IMR-90 (cell line): ENCODE measurements around the gene DCAF15. TPM values are rescaled to one million over a fixed set of nuclear protein-coding genes. Genes with fewer than 3 reads are reported as not detected.
A peak's percentile ranks its signal among the peaks of the same experiment; 100 is the strongest.

Experiments
- ATAC-seq: fragments of 200-7000 bp; cut with Tn5 transposase; 2 replicates; pipeline ENCODE4 v1.9.1; 2020; ENCODE audit warnings: low read depth, mild to moderate bottlenecking, moderate library complexity
- BruUV-seq: library from RNA; stranded (reverse); fragments of 400-500 nt; replicated peaks from 2 replicates; lab custom pipeline; 2021; lab: Mats Ljungman, UMichigan
- CTCF ChIA-PET: fragments of 300-600 bp; formaldehyde crosslinking; extraction: SDS; loops from one replicate; lab custom pipeline; 2021; ENCODE audit warnings: antibody characterized with exemption; lab: Yijun Ruan, JAX
- POLR2A ChIA-PET: fragments of 300-600 bp; sonication (Branson Sonifier 250); formaldehyde crosslinking; loops from one replicate; lab custom pipeline; 2022; ENCODE audit warnings: antibody characterized with exemption; ENCODE audit not compliant: unreplicated experiment; lab: Charles Lee
- DNase-seq: peaks from one replicate; pipeline ENCODE4 v3.0.0; 2013
- H2AFZ ChIP-seq: replicated peaks from 2 replicates; pipeline ENCODE3; 2013; ENCODE audit warnings: low read length, mild to moderate bottlenecking; ENCODE audit not compliant: poor library complexity
- H2AK5ac ChIP-seq: 2 replicates; pipeline ENCODE4 v1.6.1; 2013; ENCODE audit warnings: low read depth, low read length, inconsistent platforms
- H2AK9ac ChIP-seq: replicated peaks from 2 replicates; pipeline ENCODE3; 2013; ENCODE audit warnings: mild to moderate bottlenecking, low read depth, low read length, moderate library complexity; ENCODE audit not compliant: poor library complexity
- H2BK120ac ChIP-seq: 2 replicates; pipeline ENCODE4 v1.6.1; 2013; ENCODE audit warnings: low read depth, low read length, inconsistent platforms
- H2BK15ac ChIP-seq: 3 replicates; pipeline ENCODE4 v1.6.1; 2013; ENCODE audit warnings: low read depth, low read length, inconsistent platforms
- H2BK20ac ChIP-seq: 2 replicates; pipeline ENCODE4 v1.6.1; 2013; ENCODE audit warnings: low read depth, mild to moderate bottlenecking, inconsistent platforms, low read length, moderate library complexity
- H2BK5ac ChIP-seq: 2 replicates; pipeline ENCODE4 v1.6.1; 2013; ENCODE audit warnings: mild to moderate bottlenecking, low read depth, low read length, inconsistent platforms; ENCODE audit not compliant: poor library complexity, severe bottlenecking
- H3K14ac ChIP-seq: replicated peaks from 2 replicates; pipeline ENCODE4 v1.6.1; 2013; ENCODE audit warnings: low read depth, low read length, inconsistent platforms
- H3K18ac ChIP-seq: 2 replicates; pipeline ENCODE4 v1.6.1; 2013; ENCODE audit warnings: low read depth, low read length, control low read depth
- H3K23ac ChIP-seq: 2 replicates; pipeline ENCODE4 v1.6.1; 2013; ENCODE audit warnings: low read depth, low read length, inconsistent platforms
- H3K27ac ChIP-seq: 2 replicates; pipeline ENCODE4 v1.5.1; 2013; ENCODE audit warnings: mild to moderate bottlenecking, control low read depth, low read length; ENCODE audit not compliant: insufficient read depth
- H3K27me3 ChIP-seq: 2 replicates; pipeline ENCODE4 v1.6.1; 2013; ENCODE audit warnings: low read length; ENCODE audit not compliant: control insufficient read depth, insufficient read depth
- H3K36me3 ChIP-seq: 2 replicates; pipeline ENCODE4 v1.6.1; 2013; ENCODE audit warnings: low read length, mixed read lengths; ENCODE audit not compliant: control insufficient read depth, insufficient read depth
- H3K4ac ChIP-seq: 2 replicates; pipeline ENCODE4 v1.6.1; 2013; ENCODE audit warnings: low read depth, low read length, inconsistent platforms
- H3K4me1 ChIP-seq: 2 replicates; pipeline ENCODE4 v1.6.1; 2013; ENCODE audit warnings: low read length, mixed read lengths; ENCODE audit not compliant: control insufficient read depth, insufficient read depth
- H3K4me2 ChIP-seq: 2 replicates; pipeline ENCODE4 v1.6.1; 2013; ENCODE audit warnings: low read depth, mild to moderate bottlenecking, control low read depth, low read length, moderate library complexity
- H3K4me3 ChIP-seq: 2 replicates; pipeline ENCODE4 v1.5.1; 2013; ENCODE audit warnings: low read depth, mild to moderate bottlenecking, control low read depth, low read length, moderate library complexity; ENCODE audit not compliant: insufficient read depth
- H3K56ac ChIP-seq: 2 replicates; pipeline ENCODE4 v1.6.1; 2013; ENCODE audit warnings: low read length, inconsistent platforms; ENCODE audit not compliant: insufficient read depth; ENCODE audit errors: extremely low read depth
- H3K79me1 ChIP-seq, 2 experiments: 2 replicates each; pipeline ENCODE4 v1.6.1; 2013; ENCODE audit warnings: low read length in 2 of 2, inconsistent platforms in 1 of 2, low read depth in 1 of 2
- H3K9ac ChIP-seq: 2 replicates; pipeline ENCODE4 v1.6.1; 2013; ENCODE audit warnings: low read depth, low read length, control low read depth
- H3K9me1 ChIP-seq: 2 replicates; pipeline ENCODE4 v1.6.1; 2013; ENCODE audit warnings: low read length, inconsistent platforms; ENCODE audit not compliant: insufficient read depth
- H3K9me3 ChIP-seq: 2 replicates; pipeline ENCODE4 v1.6.1; 2013; ENCODE audit warnings: low read length; ENCODE audit not compliant: control insufficient read depth, insufficient read depth
- H4K20me1 ChIP-seq: 2 replicates; pipeline ENCODE4 v1.6.1; 2013; ENCODE audit warnings: low read length, inconsistent platforms; ENCODE audit not compliant: insufficient read depth
- H4K5ac ChIP-seq: 2 replicates; pipeline ENCODE4 v1.6.1; 2013; ENCODE audit warnings: mild to moderate bottlenecking, low read depth, low read length, control low read depth
- H4K8ac ChIP-seq, 2 experiments: 2 replicates each; pipeline ENCODE4 v1.6.1; 2013; ENCODE audit warnings: low read depth in 2 of 2, low read length in 2 of 2, control low read depth in 1 of 2, inconsistent platforms in 1 of 2
- H4K91ac ChIP-seq: 2 replicates; pipeline ENCODE4 v1.6.1; 2013; ENCODE audit warnings: low read depth, low read length, inconsistent platforms; ENCODE audit not compliant: insufficient read depth
- BHLHE40 ChIP-seq: fragments of 150-350 bp; IDR thresholded peaks from 2 replicates; pipeline ENCODE4 v1.6.1; 2016; ENCODE audit warnings: mild to moderate bottlenecking, low read depth, low read length
- CEBPB ChIP-seq: IDR thresholded peaks from 2 replicates; pipeline ENCODE4 v1.6.1; 2012; ENCODE audit warnings: low read depth, low read length, improper control_type of control experiment
- CHD1 ChIP-seq: IDR thresholded peaks from 2 replicates; pipeline ENCODE4 v1.6.1; 2012; ENCODE audit warnings: low read depth, low read length, improper control_type of control experiment
- CTCF ChIP-seq: conservative IDR thresholded peaks from 2 replicates; pipeline ENCODE4 v1.5.1; 2012; ENCODE audit warnings: mild to moderate bottlenecking, low read depth, low read length, improper control_type of control experiment
- ELK1 ChIP-seq: fragments of 150-350 bp; IDR thresholded peaks from 2 replicates; pipeline ENCODE4 v1.6.1; 2016; ENCODE audit warnings: low read depth, mild to moderate bottlenecking, low read length, moderate library complexity, borderline replicate concordance
- FOS ChIP-seq: fragments of 150-350 bp; IDR thresholded peaks from 2 replicates; pipeline ENCODE4 v1.6.1; 2016; ENCODE audit warnings: low read depth, low read length
- MAZ ChIP-seq: IDR thresholded peaks from 2 replicates; pipeline ENCODE4 v1.6.1; 2012; ENCODE audit warnings: low read depth, mild to moderate bottlenecking, low read length, improper control_type of control experiment, moderate library complexity, borderline replicate concordance
- MXI1 ChIP-seq: IDR thresholded peaks from 2 replicates; pipeline ENCODE4 v1.6.1; 2012; ENCODE audit warnings: low read depth, mild to moderate bottlenecking, low read length, moderate library complexity, borderline replicate concordance
- NFE2L2 ChIP-seq: fragments of 150-350 bp; IDR thresholded peaks from 2 replicates; pipeline ENCODE4 v1.6.1; 2016; ENCODE audit warnings: low read depth, mild to moderate bottlenecking, low read length
- POLR2A ChIP-seq: IDR thresholded peaks from 2 replicates; pipeline ENCODE4 v1.6.1; 2012; ENCODE audit warnings: mild to moderate bottlenecking, low read depth, low read length
- RAD21 ChIP-seq: IDR thresholded peaks from 2 replicates; pipeline ENCODE4 v1.6.1; 2012; ENCODE audit warnings: low read length, improper control_type of control experiment
- RCOR1 ChIP-seq: IDR thresholded peaks from 2 replicates; pipeline ENCODE4 v1.6.1; 2012; ENCODE audit warnings: mild to moderate bottlenecking, low read length, improper control_type of control experiment; ENCODE audit not compliant: insufficient replicate concordance
- RFX5 ChIP-seq: IDR thresholded peaks from 2 replicates; pipeline ENCODE4 v1.8.0; 2012; ENCODE audit warnings: low read depth, mild to moderate bottlenecking, low read length, moderate library complexity
- USF2 ChIP-seq: fragments of 150-350 bp; IDR thresholded peaks from 2 replicates; pipeline ENCODE4 v1.6.1; 2017; ENCODE audit warnings: mild to moderate bottlenecking, antibody characterized with exemption, low read length, low read depth
- WGBS, 2 experiments: methylation state at CpG; one replicate each; pipeline versions ENCODE4 v1.1.5 to v1.1.7; 2013; ENCODE audit warnings: missing lambda C conversion rate in 2 of 2; ENCODE audit not compliant: insufficient read length in 1 of 2; ENCODE audit errors: extremely low coverage in 2 of 2; 5-methylcytosine and 5-hydroxymethylcytosine counted together
- dilution Hi-C: fragments of 300-500 bp; cut with HindIII; formaldehyde crosslinking; loops from one replicate; pipeline ENCODE4 v1.14.3; 2018; ENCODE audit warnings: low sequenced_read_pairs; ENCODE audit not compliant: unreplicated experiment
- in situ Hi-C: fragments of 300-500 bp; cut with MboI; formaldehyde crosslinking; loops from 3 replicates; pipeline ENCODE4 v1.14.3; 2019; ENCODE audit warnings: low sequenced_read_pairs, inconsistent platforms, mixed read lengths
- intact Hi-C: fragments of 100-400 bp; cut with micrococcal nuclease; formaldehyde crosslinking; loops from 2 replicates; pipeline ENCODE4 v1.10.0; 2022
- polyA plus RNA-seq, 3 experiments: library from polyadenylated mRNA; depleted of rRNA; stranded (reverse); fragments of >200 nt; gene quantifications; 2 replicates each; pipeline ENCODE4 v1.2.3, GENCODE V29; 2012; ENCODE audit warnings: low replicate concordance in 1 of 3
- total RNA-seq: library from RNA; depleted of rRNA; stranded (reverse); fragments of >200 nt; gene quantifications from 2 replicates; pipeline ENCODE4 v1.2.3, GENCODE V29; 2012

Gene DCAF15
- total and polyA plus RNA-seq, 2 of the 4 experiments (the other 2 are of a cell fraction), result 6.8 to 31.0 TPM

- Histone ChIP-seq H4K8ac (no peak overlapping the region), H4K20me1 (peaks cover 5% of the 10 kb centered on the region; the same call in 1 of the 2 replicates), H2AK9ac (peak overlapping the region; percentile 24), H2BK5ac (no peak overlapping the region), H3K27me3 (no peaks in the 10 kb centered on the region), H3K27ac (no peak overlapping the region), H3K4me1 (no peaks in the 10 kb centered on the region), H3K36me3 (peaks cover 18% of the 10 kb centered on the region), H3K79me1 (peaks cover 16 to 46% of the 10 kb centered on the region in 2 experiments), H2AK5ac (no peak overlapping the region), H3K18ac (no peak overlapping the region), H4K5ac (no peak overlapping the region), H2BK20ac (no peak overlapping the region), H3K23ac (no peak overlapping the region), H3K9ac (no peak overlapping the region), H3K4me3 (no peak overlapping the region), H3K4ac (no peak overlapping the region), H3K14ac (no peak overlapping the region), H2BK15ac (no peak overlapping the region), H3K9me3 (peaks cover 10% of the 10 kb centered on the region), H4K91ac (no peak overlapping the region), H3K4me2 (no peak overlapping the region), H2AFZ (no peak overlapping the region), H2BK120ac (no peak overlapping the region), H3K9me1 (peaks cover 7% of the 10 kb centered on the region; the same call in 1 of the 2 replicates), H3K56ac (no peak overlapping the region)
- POLR2A ChIA-PET, result interaction anchor here (0.6 kb wide), 1 partner anchor 37 kb away, joined by 3 read pairs; no protein-coding TSS in a partner anchor
- intact Hi-C loops, result no loop called here
- no peak for DNase-seq
- in situ Hi-C loops, result no loop called here
- CTCF ChIA-PET, result no interaction called here
- no TSS peak for BruUV-seq
- WGBS, 2 experiments, result 71% methylated on average over 1 of the region's 14 CpGs; no CpG with 5 or more reads in 1 of the 2 experiments
- no peak for ATAC-seq
- dilution Hi-C loops, result no loop called here
- no peak for TF ChIP-seq RCOR1
- no peak for TF ChIP-seq CHD1
- no peak for TF ChIP-seq USF2
- TF ChIP-seq MXI1, result no peak
- TF ChIP-seq CEBPB, result no peak
- TF ChIP-seq CTCF, result no peak
- TF ChIP-seq ELK1, result no peak
- no peak for TF ChIP-seq FOS
- TF ChIP-seq NFE2L2, result no peak
- no peak for TF ChIP-seq RFX5
- no peak for TF ChIP-seq POLR2A
- TF ChIP-seq RAD21, result no peak
- no peak for TF ChIP-seq BHLHE40
- no peak for TF ChIP-seq MAZ
Observed at GRCh38 chr19:13995878-13996765, 43.8 kb downstream of the DCAF15 start.
